Panc1 (cell line): Measurements from ENCODE around the gene BTG3. TPM values are rescaled to one million over a fixed set of nuclear protein-coding genes. Genes with fewer than 3 reads are reported as not detected.

ENCODE experiments used
- ATAC-seq: fragments of 200-7000 bp; cut with Tn5 transposase; 2 replicates; pipeline ENCODE4 v1.9.1; 2020; ENCODE audit warnings: mild to moderate bottlenecking, moderate library complexity
- BruUV-seq: library from RNA; stranded (reverse); fragments of 400-500 nt; replicated peaks from 2 replicates; lab custom pipeline; 2021; lab: Mats Ljungman, UMichigan
- CTCF ChIA-PET: fragments of 300-600 bp; sonication (Branson Sonifier 250); formaldehyde crosslinking; loops from one replicate; lab custom pipeline; 2022; ENCODE audit warnings: antibody characterized with exemption; lab: Charles Lee
- POLR2A ChIA-PET: fragments of 300-600 bp; sonication (Branson Sonifier 250); formaldehyde crosslinking; loops from one replicate; lab custom pipeline; 2022; ENCODE audit warnings: antibody characterized with exemption; lab: Charles Lee
- DNase-seq: peaks from one replicate; pipeline ENCODE4 v3.0.0-alpha.2; 2010; ENCODE audit warnings: low read depth, low spot score
- H3K27ac ChIP-seq: 2 replicates; pipeline ENCODE4 v1.5.1; 2011; ENCODE audit warnings: mild to moderate bottlenecking, low read length, inconsistent platforms
- H3K27me3 ChIP-seq: fragments of 200-500 bp; sonication (Bioruptor generic); 2 replicates; pipeline ENCODE4 v1.6.0; 2014; ENCODE audit warnings: low read length, inconsistent platforms; ENCODE audit not compliant: control insufficient read depth, insufficient read depth
- H3K36me3 ChIP-seq: fragments of 200-500 bp; sonication (Bioruptor generic); 2 replicates; pipeline ENCODE4 v1.5.1; 2014; ENCODE audit warnings: inconsistent platforms, mild to moderate bottlenecking, low read length, moderate library complexity; ENCODE audit not compliant: control insufficient read depth, insufficient read depth
- H3K4me1 ChIP-seq: 2 replicates; pipeline ENCODE4 v1.5.1; 2011; ENCODE audit warnings: inconsistent platforms, mild to moderate bottlenecking, low read length, moderate library complexity; ENCODE audit not compliant: control insufficient read depth, insufficient read depth
- H3K4me3 ChIP-seq, 2 experiments: 2 replicates each; pipeline ENCODE4 v1.5.1; 2011 to 2012; ENCODE audit warnings: low read depth in 2 of 2, low read length in 2 of 2, mild to moderate bottlenecking in 2 of 2, inconsistent platforms in 1 of 2, moderate library complexity in 1 of 2
- H3K9me3 ChIP-seq: fragments of 200-500 bp; sonication (Bioruptor generic); 2 replicates; pipeline ENCODE4 v1.5.1; 2014; ENCODE audit warnings: low read depth, mild to moderate bottlenecking, inconsistent platforms, low read length, moderate library complexity; ENCODE audit not compliant: control insufficient read depth, insufficient read depth
- CTCF ChIP-seq: fragments of 450-650 bp; IDR thresholded peaks from 2 replicates; pipeline ENCODE4 v1.5.1; 2017; ENCODE audit warnings: mild to moderate bottlenecking
- POLR2AphosphoS5 ChIP-seq: IDR thresholded peaks from 2 replicates; pipeline ENCODE4 v1.6.1; 2012; ENCODE audit warnings: mild to moderate bottlenecking, low read depth, low read length, moderate library complexity
- REST ChIP-seq, 2 experiments: IDR thresholded peaks; 2 replicates each; pipeline ENCODE4 v1.6.1; 2011 to 2012; ENCODE audit warnings: low read depth in 2 of 2, control low read depth in 1 of 2, low read length in 1 of 2, mild to moderate bottlenecking in 1 of 2, moderate library complexity in 1 of 2; ENCODE audit not compliant: insufficient read depth in 1 of 2
- SIN3A ChIP-seq: IDR thresholded peaks from 2 replicates; pipeline ENCODE4 v1.6.1; 2012; ENCODE audit warnings: low read depth, mild to moderate bottlenecking, low read length, moderate library complexity, borderline replicate concordance; ENCODE audit not compliant: insufficient read depth
- TCF7L2 ChIP-seq: IDR thresholded peaks from 2 replicates; pipeline ENCODE4 v1.6.1; 2011; ENCODE audit warnings: mild to moderate bottlenecking, low read depth, low read length, inconsistent platforms
- in situ Hi-C: cut with HindIII; loops from 2 replicates; pipeline ENCODE4 v1.10.0; 2016; ENCODE audit warnings: low sequenced_read_pairs, low pct_unique_long_range_greater_than_20kb
- intact Hi-C: fragments of 100-400 bp; cut with micrococcal nuclease; formaldehyde crosslinking; loops from one replicate; pipeline ENCODE4 v1.10.0; 2022; ENCODE audit not compliant: unreplicated experiment
- total RNA-seq: library from RNA; stranded (reverse); gene quantifications from one replicate; pipeline ENCODE4 v1.2.1, GENCODE V29; 2021; ENCODE audit not compliant: unreplicated experiment

The BTG3 gene
- total RNA-seq, 1 experiment from 2014 or later = 20.1 TPM

GRCh38 chr21:17554120-17554519 lies 58.6 kb downstream of the BTG3 start:
- Histone ChIP-seq H3K27me3 (no peaks in the 10 kb centered on the region), H3K4me1 (no peaks in the 10 kb centered on the region), H3K9me3 (no peaks in the 10 kb centered on the region), H3K4me3 (no peak overlapping the region), H3K27ac (no peak overlapping the region), H3K36me3 (no peaks in the 10 kb centered on the region)
- TF ChIP-seq POLR2AphosphoS5 (no peak), CTCF (no peak), TCF7L2 (no peak), SIN3A (no peak), REST (IDR thresholded peaks at IDR 0.05; ENCODE audit: insufficient read depth in 1 of 2, low read depth in 2 of 2, low read length in 1 of 2) (no peak)
- ChIA-PET CTCF (interaction anchor here (0.6 to 1.2 kb wide), 4 partner anchors 11 to 167 kb away, joined by 3 to 4 read pairs (median 4); no protein-coding TSS in a partner anchor), POLR2A (no interaction called here)
- DNase-seq (no peak), ATAC-seq (no peak)
- in situ Hi-C loops (no loop called here), intact Hi-C loops (no loop called here)
- no TSS peak for BruUV-seq

- intact Hi-C loops (no loop called here), in situ Hi-C loops (no loop called here)
- CTCF ChIA-PET = no interaction called here
- Histone ChIP-seq H3K27me3 (no peaks in the 10 kb centered on the region), H3K4me1 (peaks cover 3% of the 10 kb centered on the region), H3K9me3 (no peaks in the 10 kb centered on the region), H3K4me3 (no peak overlapping the region), H3K27ac (no peak overlapping the region), H3K36me3 (no peaks in the 10 kb centered on the region; the same call in 1 of the 2 replicates)
- BruUV-seq = no TSS peak
- no peak for ATAC-seq
- DNase-seq = no peak
- POLR2A ChIA-PET = no interaction called here
- TF ChIP-seq TCF7L2 (no peak), CTCF (no peak), POLR2AphosphoS5 (no peak), SIN3A (no peak), REST (IDR thresholded peaks at IDR 0.05; ENCODE audit: insufficient read depth in 1 of 2, low read depth in 2 of 2, low read length in 1 of 2) (no peak)
These were observed 60.3 kb downstream of the BTG3 start for GRCh38 chr21:17552410-17552809.
